ENCODE results near the gene GGCT.

DNA sequence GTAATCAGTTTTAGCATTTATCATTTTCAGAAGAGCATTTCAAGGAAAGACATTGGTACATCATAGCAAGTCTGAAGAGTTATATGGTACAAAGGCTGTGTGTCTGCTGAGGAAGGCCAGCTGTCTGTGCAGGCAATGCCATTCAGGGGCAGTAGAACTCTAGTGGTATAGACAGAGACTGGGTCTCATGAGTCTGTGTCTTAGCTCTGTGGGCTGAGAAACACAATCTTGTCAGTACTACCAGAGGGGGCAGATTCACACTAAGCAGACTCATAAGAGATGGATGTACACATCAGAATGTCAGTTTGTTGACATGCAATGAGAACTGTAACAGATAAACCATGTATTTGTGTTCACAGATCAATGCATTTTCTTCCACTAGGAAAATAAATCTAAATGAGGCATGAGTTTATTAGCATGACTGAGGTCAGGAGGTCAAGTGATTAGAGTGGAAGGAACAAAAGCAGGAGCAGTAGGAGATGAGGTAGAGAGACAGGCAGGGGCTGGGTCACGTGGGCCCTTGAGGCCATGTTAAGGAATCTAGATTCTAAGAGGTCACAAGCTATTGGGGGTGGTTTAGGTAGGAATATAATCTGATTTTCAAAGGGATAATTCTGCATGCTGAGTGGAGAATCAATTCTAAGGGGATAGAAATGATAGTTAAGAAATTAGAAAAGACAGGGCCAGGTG lies 7.5 kb upstream of the GGCT start:
- TF ChIP-seq, protein P1, sequence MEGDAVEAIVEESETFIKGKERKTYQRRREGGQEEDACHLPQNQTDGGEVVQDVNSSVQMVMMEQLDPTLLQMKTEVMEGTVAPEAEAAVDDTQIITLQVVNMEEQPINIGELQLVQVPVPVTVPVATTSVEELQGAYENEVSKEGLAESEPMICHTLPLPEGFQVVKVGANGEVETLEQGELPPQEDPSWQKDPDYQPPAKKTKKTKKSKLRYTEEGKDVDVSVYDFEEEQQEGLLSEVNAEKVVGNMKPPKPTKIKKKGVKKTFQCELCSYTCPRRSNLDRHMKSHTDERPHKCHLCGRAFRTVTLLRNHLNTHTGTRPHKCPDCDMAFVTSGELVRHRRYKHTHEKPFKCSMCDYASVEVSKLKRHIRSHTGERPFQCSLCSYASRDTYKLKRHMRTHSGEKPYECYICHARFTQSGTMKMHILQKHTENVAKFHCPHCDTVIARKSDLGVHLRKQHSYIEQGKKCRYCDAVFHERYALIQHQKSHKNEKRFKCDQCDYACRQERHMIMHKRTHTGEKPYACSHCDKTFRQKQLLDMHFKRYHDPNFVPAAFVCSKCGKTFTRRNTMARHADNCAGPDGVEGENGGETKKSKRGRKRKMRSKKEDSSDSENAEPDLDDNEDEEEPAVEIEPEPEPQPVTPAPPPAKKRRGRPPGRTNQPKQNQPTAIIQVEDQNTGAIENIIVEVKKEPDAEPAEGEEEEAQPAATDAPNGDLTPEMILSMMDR (IDR thresholded peaks at IDR 0.05): no peak
- TF ChIP-seq POLR2A (IDR thresholded peaks at IDR 0.05): no peak
